ENCODE results near the gene AOPEP.

Gene AOPEP

GRCh38 chr9:95074632-95075031 lies 348.1 kb downstream of the AOPEP start:
- DNase-seq, result no peak

DNA sequence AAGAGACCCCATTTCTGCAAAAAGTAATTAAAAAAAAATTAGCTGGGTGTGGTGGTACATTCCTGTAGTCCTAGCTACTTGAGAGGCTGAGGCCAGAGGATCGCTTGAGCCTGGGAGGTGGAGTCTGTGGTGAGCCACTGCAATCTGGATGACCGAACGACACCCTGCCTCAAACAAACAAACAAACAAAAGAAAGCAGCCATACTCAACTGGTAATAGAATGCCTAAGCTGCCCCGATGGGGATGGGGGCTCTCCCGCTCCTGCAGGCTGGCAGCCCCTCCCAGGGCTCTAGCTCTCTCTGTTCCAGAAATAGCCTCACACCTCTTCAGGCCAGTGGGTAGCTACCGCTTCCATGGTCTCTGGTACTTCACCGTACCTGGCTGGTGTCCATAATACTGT lies 349.2 kb downstream of the AOPEP start:
- DNase-seq, result no peak

GRCh38 chr9:95076696-95077052 lies 350.2 kb downstream of the AOPEP start:
- no peak for DNase-seq

GRCh38 chr9:95077053-95077765 lies 350.7 kb downstream of the AOPEP start:
- no peak for DNase-seq

GRCh38 chr9:95077766-95078370 lies 351.4 kb downstream of the AOPEP start:
- DNase-seq, result no peak

GRCh38 chr9:95078511-95078910 lies 352.0 kb downstream of the AOPEP start:
- DNase-seq, result no peak

DNA sequence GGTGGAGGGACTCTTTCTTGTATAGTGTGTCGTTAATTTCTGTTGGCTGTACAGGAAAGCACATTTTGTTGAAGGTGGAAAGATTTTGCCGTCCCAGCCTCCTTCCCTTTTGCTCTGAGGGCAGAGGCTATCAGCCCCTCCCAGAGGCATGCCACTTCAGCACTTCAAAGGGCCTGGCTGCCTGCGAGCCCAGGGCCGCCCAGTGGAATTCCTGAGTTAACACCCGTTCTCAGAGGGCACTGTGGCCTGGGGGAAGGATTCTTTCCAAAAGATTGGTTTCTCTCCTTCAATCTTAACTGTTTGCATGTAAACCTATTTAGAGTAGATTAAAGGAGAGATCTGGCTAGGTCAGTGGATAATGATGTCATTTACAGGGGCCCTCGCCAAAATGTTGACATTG lies 352.4 kb downstream of the AOPEP start:
- no peak for DNase-seq

GRCh38 chr9:95079461-95079860 lies 353.0 kb downstream of the AOPEP start:
- DNase-seq, result no peak

GRCh38 chr9:95080961-95081647 lies 354.6 kb downstream of the AOPEP start:
- DNase-seq, result no peak

DNA sequence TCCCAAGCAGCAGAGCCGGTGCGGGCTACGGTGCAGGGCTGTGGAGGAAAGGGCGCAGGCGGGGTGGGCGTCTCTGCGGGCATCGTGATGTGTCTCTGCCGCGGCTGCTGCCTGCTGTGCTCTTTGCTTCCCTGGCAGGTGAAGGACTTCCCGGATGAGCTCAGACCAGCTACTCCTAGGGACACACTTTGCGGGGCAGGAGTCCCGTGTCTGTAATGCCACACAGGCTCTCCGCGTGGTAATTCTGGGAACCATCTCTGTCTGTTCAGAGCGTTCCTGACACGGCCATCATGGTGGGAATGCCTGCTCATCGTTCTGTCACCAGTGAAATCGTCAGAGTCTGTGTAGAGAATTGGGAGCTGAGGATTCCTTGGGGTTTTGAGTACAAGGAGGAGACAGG lies 355.5 kb downstream of the AOPEP start:
- DNase-seq, result no peak

GRCh38 chr9:95082401-95083084 lies 356.0 kb downstream of the AOPEP start:
- DNase-seq, result no peak

- DNase-seq, result no peak
Observed at GRCh38 chr9:95083086-95083768, 356.7 kb downstream of the AOPEP start.

DNA sequence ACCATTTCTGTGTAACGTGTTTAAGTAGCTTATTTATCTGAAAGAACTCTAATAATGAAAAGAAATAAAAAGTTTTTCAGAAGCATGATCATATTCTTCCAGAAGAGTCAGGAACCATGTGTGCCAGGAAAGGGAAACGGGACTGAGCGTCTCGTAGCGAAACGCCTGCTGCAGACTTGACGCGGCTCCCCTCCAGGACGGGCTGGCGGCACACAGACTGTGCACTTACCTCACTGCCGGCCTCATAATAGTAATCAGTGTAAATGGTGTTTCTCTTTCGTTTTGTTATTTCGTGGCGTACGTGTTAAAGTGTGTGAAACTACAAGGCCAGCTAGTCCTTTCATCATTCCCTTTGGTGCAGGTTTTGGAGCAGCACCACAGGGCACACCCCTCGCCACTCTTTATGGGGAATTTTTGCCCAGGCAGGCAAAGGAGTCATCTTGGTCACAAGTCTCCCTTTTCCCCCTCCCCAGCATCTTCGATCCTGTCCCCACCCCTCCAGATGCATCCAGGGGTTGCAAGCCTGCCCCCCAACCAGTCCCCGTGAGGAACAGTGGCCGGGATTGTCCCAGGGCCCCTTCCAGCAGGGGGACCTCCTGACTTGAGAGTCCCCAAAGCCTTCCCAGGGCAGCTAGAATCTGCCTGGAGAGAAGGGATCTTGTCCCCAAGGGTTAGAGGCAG lies 357.9 kb downstream of the AOPEP start:
- DNase-seq, result no peak

- DNase-seq, result no peak
Observed at GRCh38 chr9:95085036-95085770, 358.7 kb downstream of the AOPEP start.

DNA sequence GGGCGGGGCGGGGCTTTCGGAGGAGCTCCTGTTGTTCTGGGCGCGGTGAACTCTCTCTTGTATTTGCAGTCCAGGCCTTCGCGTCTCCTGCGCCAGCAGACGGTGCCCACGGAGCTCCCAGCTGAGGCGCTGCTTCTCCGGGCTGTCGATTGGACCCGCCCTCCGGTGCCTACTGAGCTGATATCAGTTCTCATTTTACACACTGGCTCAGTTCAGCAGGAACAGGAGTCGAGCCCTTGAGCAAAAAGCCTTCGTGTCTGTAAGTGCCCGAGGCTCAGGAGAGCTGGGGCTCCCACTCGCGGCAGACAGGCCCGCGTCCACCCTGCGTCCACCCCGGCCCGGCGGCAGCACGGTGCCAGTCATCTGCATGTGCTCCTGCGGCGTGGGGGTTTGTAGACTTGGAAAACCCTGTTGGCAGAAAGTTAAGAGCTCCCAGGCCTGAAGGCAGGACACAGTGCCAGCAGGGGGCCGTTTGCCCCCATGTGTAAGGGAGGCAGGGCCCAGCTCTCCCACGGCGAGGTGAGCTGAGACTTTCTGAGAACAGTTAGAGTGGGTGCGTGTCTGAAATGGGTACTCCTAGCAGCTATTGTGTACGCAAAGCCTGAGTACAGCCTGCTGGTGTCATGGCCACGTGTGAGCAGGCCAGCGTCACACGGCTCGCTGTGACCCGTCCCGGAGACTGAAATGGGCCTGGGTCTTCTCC lies 359.5 kb downstream of the AOPEP start:
- no peak for DNase-seq

DNA sequence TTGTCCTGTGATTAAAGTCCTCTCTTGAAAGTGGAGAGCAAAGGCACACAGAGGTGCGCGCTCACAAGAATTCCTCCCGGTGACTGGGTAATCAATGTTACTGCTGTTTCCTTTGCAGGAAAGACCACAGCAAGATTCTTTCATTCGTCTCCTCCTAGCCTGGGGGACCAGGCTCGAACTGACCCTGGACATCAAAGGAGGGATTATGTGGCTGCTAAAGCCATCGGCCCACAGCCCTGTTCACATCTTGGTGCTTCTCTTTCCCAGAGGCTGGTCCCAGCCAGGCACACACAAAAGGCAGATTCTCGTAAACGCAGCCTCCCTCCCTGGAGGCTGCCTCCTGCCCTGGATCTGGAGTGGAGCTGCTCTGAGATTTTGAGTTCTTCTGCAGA lies 360.1 kb downstream of the AOPEP start:
- DNase-seq, result no peak

DNA sequence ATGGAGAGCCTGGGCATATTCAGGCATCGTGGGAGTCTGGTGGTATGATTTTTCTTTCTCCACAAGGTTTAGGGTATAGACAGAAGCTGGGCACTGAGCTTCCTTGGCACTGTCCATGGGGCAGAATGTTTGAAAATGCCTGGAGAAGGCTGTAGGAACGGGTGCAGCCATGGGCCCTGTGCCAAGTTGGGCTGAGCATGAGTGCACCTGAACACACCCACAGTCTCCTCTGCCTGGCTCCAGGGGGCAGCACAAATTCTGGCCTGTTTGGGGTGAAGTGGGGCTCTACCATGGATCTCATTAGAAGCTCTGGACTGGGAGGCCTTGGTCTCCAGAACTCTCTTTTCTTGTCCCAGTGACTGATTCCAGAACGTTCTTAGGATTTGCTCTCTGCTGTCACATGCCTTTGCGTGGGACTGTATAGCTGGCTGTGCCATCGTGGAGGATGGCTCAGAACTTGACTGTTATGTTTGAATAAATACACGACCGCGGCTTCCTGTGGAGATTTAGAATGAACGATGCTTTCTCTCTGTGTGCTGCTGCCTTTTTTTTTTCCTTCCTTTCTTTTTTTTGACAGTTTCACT lies 361.3 kb downstream of the AOPEP start:
- DNase-seq, result no peak

DNA sequence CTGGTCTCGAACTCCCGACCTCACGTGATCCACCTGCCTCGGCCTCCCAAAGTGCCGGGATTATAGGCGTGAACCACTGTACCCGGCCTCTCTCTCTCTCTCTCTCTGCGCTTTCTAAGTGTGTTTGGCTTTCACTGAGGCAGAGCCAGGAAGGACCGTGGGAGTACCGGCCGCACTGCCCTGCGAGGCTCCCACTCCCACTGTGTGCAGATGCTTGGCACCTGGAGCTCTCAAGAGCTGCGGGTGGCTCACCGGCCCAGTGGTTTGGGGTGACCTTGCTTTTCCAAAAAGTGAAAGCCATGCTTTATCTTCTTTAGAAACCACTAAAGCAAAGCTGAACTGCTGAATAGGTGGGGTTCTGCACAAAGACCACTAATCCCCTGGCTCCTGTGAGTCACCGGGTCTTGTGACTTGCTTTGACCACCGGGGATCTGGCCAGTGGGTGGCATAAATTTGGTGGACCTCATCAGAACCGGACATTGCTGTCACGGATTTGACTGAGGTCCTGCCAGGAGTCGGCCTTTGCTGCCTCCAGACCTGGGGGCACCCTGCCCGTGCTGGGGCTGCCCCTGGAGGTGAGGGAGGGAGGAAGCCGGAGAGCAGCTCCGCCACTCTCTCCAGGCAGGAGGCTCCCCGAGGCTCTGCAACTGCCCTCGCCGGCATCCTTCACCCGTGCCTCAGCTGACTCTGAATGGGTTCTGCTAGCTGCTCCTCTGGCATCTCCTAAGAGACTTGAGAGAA lies 362.1 kb downstream of the AOPEP start:
- no peak for DNase-seq

DNA sequence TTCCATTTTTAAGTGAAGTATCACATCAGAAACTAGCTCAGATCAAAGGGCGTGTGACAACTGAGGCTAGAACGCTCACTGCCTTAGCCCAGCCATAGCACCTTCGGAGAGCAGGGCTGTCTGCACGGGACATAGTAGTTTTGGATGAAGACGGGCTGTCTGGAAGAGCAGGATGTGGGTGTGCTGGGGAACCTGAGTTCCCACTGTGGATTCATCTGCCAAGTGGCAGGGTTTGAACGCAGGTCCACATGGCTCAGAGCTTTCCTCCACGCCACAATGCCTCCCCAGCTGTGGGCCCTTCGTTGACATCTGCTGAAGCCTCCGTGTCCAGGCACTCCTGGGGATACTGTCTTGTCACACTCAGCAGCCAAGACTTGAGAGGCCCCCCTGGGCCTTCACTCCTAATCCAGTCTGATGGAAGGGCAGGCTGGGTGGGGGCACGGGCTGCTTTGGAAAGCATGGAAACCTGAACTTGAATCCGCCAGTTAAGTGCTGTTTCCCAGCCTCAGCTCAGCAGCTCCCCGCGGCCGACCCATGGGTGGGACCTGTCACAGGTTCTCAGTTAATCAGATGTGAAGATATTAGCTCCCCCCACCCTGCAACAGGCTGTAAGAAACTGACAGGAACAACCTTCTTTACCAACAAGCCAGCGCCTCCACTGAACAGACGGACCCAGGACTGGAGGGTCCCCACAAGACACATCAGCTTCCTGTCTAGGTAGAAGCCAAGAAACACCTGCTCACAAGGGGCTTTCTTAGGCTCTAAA lies 362.9 kb downstream of the AOPEP start:
- no peak for DNase-seq

All from MV-4-11 (cell line).